AML-193 (cell line): ENCODE results near the gene ARCN1.
"Not testable (repeated sequence)": the region's sequence is repeated elsewhere in the genome, so short reads cannot be mapped to it uniquely, and the experiment has no call there.

ENCODE experiments used
- DNase-seq, 2 experiments: peaks; one replicate each; lab custom pipeline; 2025; lab: John Stamatoyannopoulos, UW

Gene ARCN1

DNA sequence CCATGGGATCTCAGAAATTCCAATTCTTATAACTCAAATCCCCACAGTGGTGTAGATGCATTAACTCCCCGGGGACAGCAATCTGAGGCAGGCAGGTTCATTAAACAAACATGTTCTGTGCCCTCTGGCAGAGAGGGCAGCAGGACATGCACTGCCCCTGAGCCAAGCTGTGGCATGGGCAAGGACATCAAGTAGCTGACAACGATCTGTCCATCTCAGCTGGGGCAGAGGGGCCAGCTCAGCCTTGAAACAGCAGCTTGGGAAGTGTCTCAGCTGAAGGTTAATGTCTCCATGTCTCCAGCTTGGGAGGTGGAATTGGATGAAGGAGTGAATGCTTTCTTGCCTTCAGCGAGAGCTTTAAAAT is 27.6 kb upstream of the ARCN1 start:
- no peak for DNase-seq

DNA sequence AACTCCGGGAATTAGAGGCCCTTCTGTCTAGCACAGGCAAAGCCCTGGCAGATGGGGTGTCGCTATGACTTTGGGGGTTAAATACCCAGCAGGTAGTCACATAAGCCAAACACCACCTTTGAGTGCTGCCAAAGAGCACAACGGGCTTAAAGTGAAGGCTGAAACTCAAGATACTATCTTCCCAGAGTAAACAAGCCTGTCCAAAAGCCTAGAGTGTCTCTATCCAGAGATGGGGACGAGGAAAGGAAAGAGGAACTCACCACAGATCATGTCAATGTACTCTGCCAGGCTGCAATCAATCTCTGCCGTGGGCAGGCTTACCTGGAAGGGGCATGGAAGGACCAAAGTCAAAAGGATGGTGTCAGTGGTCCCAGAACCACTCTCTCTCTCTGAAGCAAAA is 26.7 kb upstream of the ARCN1 start:
- DNase-seq = no peak

DNA sequence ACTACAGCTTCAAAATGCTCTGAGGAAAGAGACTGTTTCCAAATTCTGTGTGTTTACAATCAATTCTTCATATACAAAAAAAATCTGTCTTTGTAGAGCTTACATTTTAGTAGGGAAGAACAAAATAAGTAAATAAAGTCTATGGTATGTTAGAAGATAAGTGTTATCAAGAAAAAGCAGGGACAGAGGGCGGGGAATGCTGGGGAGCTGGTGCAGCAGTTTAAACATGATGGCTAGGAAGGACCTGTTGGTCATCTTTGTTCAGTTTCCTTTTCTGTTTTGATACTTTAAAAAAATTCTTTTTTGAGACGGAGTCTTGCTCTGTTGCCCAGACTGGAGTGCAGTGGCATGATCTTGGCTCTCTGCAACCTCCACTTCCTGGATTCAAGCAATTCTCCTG is 25.1 kb upstream of the ARCN1 start:
- DNase-seq = no peak

DNA sequence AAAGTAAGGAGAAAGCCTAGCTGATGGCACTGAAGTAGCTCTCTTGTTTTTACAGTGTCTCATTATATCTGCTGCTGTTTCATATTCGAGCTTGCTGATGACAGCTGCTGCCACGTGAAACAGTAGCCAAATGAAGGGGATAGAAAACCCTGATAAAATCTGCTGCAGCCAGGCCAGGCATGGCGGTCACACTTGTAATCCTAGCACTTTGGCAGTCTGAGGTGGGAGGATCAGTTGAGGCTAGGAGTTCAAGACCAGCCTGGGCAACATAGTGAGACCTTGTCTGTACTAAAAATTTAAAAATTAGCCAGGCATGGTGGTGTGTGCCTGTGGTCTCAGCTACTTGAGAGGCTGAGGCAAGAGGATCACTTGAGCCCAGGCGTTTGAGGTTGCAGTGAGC is 19.9 kb upstream of the ARCN1 start:
- no peak for DNase-seq

DNA sequence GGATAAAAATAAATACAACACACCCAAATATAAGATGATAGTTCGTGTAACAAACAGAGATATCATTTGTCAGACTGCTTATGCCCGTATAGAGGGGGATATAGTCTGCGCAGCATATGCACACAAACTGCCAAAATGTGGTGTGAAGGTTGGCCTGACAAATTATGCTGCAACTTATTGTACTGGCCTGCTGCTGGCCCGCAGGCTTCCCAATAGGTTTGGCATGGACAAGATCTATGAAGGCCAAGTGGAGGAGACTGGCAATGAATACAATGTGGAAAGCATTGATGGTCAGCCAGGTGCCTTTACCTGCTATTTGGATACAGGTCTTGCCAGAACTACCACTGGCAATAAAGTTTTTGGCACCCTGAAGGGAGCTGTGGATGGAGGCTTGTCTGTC is 11.4 kb upstream of the ARCN1 start:
- no peak for DNase-seq

DNA sequence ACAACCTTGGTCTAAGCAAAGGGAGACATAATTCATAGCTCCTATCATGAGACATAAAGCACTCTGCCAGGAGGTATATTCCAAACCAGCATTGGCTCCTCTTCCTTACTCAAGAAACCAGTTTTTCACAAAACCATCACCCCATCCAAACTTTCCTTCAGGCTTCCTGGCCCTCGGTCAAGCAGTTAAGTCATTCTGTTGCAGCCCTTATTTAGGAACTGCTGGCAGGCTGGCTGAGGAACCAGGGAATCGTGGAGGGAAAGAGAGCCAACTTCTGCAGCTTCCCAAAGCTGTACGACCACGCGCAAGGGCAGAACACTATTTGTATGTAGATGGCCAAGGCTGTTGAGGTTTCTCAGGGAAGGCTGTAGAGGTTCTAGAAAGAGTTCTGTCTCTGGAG is 7.2 kb upstream of the ARCN1 start:
- DNase-seq = no peak

DNA sequence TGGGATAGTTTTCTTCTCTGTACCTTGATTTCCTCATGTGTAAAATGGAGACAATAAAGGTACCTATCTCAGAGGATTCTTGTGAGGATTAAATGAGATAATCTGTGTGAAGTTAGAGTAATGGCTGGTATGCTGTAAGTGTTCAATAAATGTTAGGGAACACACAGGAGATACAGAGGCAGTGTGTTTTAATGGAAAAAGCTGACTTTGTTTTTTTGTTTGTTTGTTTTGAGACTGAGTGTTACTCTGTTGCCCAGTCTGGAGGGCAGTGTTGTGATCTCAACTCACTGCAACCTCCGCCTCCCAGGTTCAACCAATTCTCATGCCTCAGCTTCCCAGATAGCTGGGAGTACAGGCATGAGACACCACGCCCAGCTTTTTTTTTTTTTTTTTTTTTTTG is 2.5 kb upstream of the ARCN1 start:
- no peak for DNase-seq

DNA sequence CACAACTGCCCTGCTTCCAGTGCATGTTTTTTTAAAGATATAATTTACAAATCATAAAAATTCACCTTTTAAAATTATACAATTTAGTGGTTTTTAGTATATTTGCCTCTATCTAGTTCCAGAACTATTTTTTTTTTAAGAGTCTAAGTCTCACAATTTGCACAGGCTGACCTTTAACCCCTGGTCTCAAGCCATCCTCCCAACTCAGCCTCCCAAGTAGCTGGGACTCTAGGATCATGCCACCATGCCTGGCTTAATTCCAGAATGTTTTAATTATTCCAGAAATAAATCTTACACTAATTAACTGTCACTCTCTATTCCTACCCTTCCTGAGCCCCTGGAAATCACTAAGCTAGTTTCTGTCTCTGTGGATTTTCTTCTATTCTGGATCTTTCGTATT is 1.4 kb upstream of the ARCN1 start:
- no peak for DNase-seq

DNA sequence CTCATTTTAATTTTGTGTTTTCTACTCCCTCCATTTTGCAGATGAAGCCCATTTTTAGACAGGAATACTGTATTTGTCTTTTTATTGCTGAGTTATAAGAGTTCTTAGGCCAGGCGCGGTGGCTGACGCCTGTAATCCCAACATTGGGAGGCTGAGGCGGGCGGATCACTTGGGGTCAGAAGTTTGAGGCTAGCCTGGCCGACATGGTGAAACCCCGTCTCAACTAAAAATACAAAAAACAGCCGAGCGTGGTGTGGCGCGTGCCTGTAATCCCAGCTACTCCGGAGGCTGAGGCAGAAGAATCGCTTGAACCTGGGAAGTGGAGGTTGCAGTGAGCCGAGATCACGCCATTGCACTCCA is 528 bp upstream of the ARCN1 start:
- DNase-seq = not testable (repeated sequence)

DNA sequence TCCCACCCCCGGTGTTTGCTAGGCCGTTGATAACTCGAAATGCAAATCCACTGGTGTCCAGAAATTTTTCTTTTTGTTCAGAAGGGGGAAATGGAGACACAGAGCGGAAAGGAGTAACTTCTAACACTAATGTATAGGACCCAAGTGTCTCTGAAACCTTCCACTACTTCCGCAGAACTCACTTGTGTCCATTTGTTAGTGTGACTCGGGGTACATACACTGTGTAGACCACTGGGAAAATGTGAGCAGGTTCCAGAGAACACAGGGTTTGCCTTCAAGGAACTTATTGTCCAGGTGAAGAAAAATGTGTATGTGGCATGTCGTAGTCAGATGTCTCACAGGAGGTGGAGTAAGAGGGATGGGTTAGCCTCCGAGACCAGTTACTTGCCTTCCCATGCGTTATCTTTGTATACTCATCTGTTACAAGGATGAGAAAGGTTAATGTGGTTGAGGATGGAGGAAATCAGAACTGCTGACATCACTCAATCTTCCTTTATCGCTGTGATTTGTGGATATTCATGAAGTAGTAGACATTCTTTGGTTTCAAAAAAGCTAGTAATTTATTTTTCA is 857 bp downstream of the ARCN1 start:
- peak; percentile 9 to 31 for DNase-seq

DNA sequence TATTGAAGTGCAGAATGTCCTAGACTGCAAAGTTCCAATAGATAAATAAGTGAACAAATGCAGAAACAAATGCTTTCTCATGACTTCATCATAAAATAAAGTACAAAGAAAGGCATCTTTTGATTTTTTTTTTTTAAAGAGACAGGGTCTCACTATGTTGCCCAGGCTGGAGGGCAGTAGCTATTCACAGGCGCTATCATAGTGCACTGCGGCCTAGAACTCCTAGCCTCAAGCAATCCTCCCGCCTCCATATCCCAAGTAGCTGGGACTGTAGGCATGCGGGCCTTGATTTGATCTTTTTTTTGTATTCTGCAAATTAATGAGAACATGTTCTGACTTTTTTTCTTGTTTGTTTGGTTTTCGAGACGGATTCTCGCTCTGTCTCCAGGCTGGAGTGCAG is 2.4 kb downstream of the ARCN1 start:
- no peak for DNase-seq

DNA sequence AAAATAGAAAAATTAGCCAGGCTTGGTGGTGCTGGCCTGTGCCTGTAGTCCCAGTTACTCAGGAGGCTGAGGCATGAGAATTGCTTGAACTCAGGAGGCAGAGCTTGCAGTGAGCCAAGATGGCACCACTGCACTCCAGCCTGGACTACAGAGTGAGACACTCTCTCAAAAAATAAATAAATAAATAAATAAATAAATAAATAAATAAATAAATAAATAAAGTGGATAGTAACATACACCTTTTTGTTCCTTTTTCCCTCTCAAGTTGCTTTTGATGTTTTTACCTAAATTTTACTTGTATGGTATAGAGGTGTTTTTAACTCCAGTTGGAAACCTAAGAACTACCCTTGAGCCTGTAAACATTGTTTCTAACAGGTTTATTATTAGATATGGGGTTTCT is 5.8 kb downstream of the ARCN1 start:
- not testable (repeated sequence) for DNase-seq

DNA sequence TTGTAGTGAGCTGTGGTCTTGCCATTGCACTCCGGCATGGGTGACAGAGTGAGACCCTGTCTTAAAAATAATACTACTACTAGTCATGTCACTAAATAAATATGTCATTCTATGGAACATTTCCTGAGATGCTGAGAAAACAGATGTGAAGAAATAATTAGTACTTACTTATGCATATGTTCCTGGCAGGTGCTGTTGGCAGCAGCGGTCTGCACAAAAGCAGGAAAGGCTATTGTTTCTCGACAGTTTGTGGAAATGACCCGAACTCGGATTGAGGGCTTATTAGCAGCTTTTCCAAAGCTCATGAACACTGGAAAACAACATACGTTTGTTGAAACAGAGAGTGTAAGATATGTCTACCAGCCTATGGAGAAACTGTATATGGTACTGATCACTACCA is 8.8 kb downstream of the ARCN1 start:
- no peak for DNase-seq

DNA sequence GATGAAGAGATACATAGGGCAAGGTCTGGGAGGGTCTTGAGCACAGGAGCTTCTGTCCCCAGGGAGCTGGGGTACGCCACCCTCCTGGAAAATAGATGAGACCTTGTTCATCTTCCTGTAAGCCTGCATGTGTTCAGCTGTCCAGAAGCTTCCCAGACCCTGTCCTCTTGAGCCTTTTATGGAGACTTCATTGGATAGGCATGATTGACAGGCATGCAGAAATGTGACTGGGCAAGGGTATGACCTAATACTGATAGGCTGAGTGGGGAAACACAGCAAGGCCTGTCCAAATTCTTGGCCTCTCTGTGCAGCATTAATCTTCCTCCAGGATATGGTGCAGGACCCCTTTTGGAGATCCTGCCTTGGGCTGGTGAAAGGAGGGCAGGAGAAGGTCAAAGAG is 15.7 kb downstream of the ARCN1 start:
- DNase-seq = no peak

DNA sequence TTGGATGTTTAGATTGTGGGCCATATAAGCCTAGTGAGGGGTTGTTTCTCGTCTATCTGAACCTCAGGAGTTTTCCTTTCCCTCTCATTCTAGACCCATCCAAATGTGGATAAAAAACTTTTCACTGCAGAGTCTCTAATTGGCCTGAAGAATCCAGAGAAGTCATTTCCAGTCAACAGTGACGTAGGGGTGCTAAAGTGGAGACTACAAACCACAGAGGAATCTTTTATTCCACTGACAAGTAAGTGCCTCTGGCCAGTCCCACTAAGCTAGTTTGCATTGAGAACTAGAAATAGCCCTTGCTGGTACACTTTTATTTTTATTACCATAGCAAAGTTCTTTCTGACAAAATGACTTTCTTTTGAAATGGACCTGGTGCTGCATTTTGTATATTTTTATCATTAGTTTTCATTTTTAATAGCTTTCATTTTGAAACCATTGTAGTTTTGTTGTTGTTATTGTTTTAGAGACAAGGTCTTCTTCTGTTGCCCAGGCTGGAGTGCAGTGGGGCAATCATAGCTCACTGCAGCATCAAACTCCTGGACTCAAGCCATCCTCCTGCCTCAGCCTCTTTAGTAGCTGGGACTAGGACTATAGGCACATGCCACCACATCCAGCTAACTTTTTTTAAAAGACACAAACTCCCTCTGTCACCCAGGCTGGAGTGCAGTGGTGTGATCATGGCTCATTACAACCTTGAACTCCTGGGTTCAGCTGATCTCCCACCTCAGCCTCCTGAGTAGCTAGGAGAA is 20.6 kb downstream of the ARCN1 start:
- DNase-seq = no peak

DNA sequence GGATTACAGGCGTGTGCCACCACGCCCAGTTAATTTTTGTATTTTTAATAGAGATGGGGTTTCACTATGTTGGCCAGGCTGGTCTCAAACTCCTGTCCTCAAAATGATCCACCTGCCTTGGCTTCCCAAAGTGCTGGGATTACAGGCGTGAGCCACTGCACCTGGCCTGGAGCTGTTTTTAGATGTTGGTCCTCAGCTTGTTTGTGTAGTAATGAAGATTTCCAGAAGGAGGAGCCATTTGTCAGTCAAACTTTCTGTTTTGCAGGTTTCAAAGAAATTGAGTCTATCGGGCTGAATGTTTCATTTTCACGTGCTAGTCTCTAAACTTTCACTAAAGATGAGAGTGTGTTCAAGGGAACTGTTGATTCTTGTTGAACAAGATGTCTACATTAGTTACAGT is 22.8 kb downstream of the ARCN1 start:
- not testable (repeated sequence) for DNase-seq

DNA sequence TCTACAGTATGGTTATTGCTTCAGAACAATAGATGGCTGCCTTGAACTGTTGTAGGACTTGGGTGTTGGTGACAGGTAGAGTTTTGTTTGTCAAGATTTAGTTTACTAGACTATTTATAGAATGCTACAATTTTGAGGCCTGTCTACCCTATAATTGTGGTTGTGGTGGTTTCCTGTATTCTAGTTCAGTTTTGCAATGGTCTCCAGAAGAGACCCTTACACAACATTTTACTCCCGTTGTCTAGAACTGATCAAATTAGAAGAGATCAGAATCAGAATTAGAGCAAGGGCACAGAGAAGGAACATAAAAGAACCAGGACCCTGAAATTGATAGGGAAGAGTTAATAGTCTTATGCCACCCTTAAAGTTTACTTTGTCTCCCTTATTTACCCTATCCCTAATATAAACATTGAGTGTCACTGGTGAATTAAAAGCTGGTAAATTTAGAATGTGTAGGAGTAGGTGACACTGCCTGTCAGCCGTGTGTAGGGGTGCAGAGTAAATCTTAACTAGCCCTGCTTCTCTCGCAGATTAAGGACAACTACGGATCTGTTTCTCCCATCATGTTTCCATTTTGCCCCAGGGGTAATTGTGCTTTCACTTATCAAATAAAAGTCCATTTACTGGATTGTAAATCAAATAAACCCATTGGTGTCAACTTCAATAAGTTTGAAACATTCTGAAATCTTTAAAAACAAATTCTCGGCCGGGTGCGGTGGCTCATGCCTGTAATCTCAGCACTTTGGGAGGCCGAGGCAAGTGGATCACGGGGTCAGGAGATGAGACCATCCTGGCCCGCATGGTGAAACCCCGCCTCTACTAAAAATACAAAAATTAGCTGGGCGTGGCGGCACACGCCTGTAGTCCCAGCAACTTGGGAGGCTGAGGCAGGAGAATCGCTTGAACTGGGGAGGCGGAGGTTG is 24.3 kb downstream of the ARCN1 start:
- DNase-seq = no peak

DNA sequence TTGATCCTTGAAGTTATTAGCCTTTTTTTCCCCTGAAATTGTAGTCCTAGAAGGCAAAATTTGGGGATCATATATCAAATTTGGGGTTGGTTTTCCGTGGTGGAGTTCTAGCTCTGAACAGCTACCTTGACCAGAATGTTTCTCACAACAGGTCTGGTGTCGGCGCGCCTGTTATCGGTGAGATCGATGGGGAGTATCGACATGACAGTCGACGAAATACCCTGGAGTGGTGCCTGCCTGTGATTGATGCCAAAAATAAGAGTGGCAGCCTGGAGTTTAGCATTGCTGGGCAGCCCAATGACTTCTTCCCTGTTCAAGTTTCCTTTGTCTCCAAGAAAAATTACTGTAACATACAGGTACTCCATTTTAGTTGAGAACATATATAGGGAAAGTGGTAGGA is 25.3 kb downstream of the ARCN1 start:
- DNase-seq = no peak

DNA sequence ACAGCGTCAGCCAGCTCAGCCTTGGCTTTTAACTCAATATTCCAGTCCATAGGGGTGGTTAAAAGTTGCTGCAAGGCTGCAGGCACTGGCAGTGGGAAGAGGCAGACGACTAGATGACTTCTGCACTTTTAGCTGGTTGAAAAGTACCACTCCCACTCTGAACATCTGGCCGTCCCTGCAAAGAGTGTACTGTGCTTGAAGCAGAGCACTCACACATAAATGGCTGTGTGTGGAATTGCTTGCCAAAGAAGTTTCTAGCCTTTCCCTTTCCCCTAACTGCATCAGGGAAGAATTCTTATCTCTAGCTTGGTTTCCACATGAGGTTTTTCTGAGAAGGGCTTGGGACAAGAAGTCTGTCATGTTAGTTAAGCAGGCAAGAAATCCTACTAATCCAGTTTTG is 30.1 kb downstream of the ARCN1 start:
- DNase-seq = no peak

DNA sequence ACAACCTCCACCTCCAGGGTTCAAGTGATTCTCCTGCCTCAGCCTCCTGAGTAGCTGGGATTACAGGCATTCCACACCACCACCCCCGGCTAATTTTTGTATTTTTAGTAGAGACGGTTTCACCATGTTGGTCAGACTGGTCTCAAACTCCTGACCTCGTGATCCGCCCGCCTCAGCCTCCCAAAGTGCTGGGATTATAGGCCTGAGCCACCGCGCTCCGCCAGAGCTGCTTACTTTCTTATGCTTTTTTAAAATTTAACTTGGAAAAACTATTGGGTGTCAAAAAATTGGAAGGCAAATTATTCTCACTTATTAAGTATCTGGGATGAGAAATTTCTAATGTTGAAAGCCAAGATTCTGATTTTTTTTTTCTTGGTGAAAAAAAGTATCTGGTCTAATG is 31.5 kb downstream of the ARCN1 start:
- DNase-seq = not testable (repeated sequence)

DNA sequence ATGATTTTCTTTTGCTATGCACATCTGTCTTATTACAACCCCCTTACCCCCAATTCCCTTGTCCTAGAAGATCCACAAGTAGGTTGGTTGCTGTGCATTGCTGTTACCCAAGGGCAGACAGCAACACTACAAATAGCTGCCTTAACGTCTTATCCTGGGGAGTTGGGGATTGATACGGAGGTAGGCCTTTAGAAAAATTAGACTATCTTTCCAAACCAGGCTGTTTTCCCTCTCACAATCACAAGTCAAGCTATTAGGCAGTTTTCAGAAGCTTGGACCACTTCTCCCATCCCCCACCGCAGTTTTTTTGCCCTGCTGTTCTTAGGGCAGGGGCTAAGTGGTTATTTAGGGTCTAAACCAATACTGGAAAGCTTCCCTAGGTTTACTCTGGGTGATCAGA is 32.4 kb downstream of the ARCN1 start:
- no peak for DNase-seq

DNA sequence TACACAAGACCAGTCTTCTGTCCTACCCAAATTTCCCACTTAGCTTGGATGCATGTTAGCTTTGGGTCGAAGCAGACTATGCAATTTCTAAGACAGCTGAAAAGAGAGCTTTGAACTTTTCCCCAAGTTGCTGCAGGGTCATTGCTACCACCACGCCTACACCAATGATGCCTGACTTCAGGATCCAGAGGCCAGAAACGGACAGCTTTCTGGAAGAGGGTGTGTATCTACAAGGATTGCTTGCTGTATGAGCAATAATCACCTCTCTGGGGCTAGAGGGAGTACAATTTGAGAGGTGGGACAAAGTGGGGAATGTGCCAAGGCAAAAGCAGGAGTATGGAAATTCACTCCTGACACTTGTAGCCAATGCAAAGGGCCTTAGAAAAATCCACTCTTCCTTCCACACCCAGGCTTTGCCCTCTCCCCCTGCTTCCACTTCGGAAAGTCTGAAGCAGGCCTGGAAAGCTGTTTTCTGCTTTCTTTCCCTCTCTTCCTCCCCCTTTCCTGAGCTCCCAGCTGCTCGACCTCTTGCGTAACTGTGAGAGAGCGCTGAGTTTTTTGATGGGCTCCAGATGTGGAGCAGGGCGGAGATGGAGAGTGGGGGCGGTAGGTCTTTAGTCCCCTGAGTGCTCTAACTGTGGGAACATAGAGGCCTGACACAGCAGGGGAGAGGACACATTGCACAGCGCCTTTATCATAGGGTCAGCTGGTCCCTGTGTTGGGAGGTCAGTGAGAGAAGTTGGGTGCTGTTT is 33.1 kb downstream of the ARCN1 start:
- DNase-seq = no peak
